PC-3 (cell line): ENCODE data around the gene TMEM131L. TPM values are rescaled to one million over a fixed set of nuclear protein-coding genes. Genes with fewer than 3 reads are reported as not detected.

Experiments
- ATAC-seq: fragments of 200-7000 bp; cut with Tn5 transposase; 2 replicates; pipeline ENCODE4 v1.9.1; 2020; ENCODE audit warnings: mild to moderate bottlenecking, moderate library complexity
- BruUV-seq: library from RNA; stranded (reverse); fragments of 400-500 nt; replicated peaks from 2 replicates; lab custom pipeline; 2021; lab: Mats Ljungman, UMichigan
- CTCF ChIA-PET: fragments of 300-600 bp; sonication (Branson Sonifier 250); formaldehyde crosslinking; loops from one replicate; lab custom pipeline; 2022; ENCODE audit warnings: antibody characterized with exemption; lab: Charles Lee
- POLR2A ChIA-PET: fragments of 300-600 bp; sonication (Branson Sonifier 250); formaldehyde crosslinking; loops from one replicate; lab custom pipeline; 2022; ENCODE audit warnings: antibody characterized with exemption; ENCODE audit not compliant: unreplicated experiment; lab: Charles Lee
- DNase-seq: peaks from one replicate; pipeline ENCODE4 v3.0.0-alpha.2; 2015
- H2AFZ ChIP-seq: fragments of 300-600 bp; sonication (generic); 2 replicates; pipeline ENCODE4 v1.6.0; 2016; ENCODE audit warnings: antibody characterized with exemption, low read length
- H3F3A ChIP-seq: fragments of 300-600 bp; sonication (generic); one replicate; pipeline ENCODE4 v1.6.0; 2017; ENCODE audit warnings: antibody characterized with exemption, low read length, control low read depth, mild to moderate bottlenecking; ENCODE audit not compliant: unreplicated experiment
- H3K27ac ChIP-seq: fragments of 300-600 bp; sonication (generic); 2 replicates; pipeline ENCODE4 v1.5.1; 2016; ENCODE audit warnings: mild to moderate bottlenecking, low read length
- H3K27me3 ChIP-seq: fragments of 300-600 bp; sonication (generic); 2 replicates; pipeline ENCODE4 v1.6.1; 2016; ENCODE audit warnings: low read length, mixed read lengths
- H3K36me3 ChIP-seq: fragments of 300-600 bp; sonication (generic); 2 replicates; pipeline ENCODE4 v1.6.1; 2016; ENCODE audit warnings: low read depth, mixed run types, low read length, mixed read lengths
- H3K4me1 ChIP-seq: fragments of 300-600 bp; sonication (generic); 2 replicates; pipeline ENCODE4 v1.5.1; 2016; ENCODE audit warnings: low read length; ENCODE audit not compliant: insufficient read depth
- H3K4me2 ChIP-seq: fragments of 300-600 bp; sonication (generic); 2 replicates; pipeline ENCODE4 v1.6.0; 2016; ENCODE audit warnings: low read length
- H3K4me3 ChIP-seq: fragments of 300-600 bp; sonication (generic); 2 replicates; pipeline ENCODE4 v1.5.1; 2016; ENCODE audit warnings: mild to moderate bottlenecking, low read length, mixed read lengths
- H3K79me2 ChIP-seq: fragments of 300-600 bp; sonication (generic); 2 replicates; pipeline ENCODE4 v1.6.1; 2017; ENCODE audit warnings: low read length, mixed read lengths
- H3K9ac ChIP-seq: fragments of 300-600 bp; sonication (generic); 2 replicates; pipeline ENCODE4 v1.6.0; 2016; ENCODE audit warnings: mild to moderate bottlenecking, low read length
- H3K9me2 ChIP-seq: fragments of 300-600 bp; sonication (generic); replicated peaks from 2 replicates; pipeline ENCODE4 v1.6.1; 2016; ENCODE audit warnings: mixed run types, low read length, mixed read lengths
- H3K9me3 ChIP-seq: fragments of 300-600 bp; sonication (generic); 2 replicates; pipeline ENCODE4 v1.6.1; 2016; ENCODE audit warnings: low read length, mixed read lengths
- H4K20me1 ChIP-seq: fragments of 300-600 bp; sonication (generic); 2 replicates; pipeline ENCODE4 v1.6.1; 2016; ENCODE audit warnings: low read length, mixed read lengths
- CTCF ChIP-seq: fragments of 300-600 bp; sonication (generic); conservative IDR thresholded peaks from 2 replicates; pipeline ENCODE4 v1.5.1; 2017; ENCODE audit warnings: antibody characterized with exemption, low read depth, mild to moderate bottlenecking, low read length
- EZH2 ChIP-seq: fragments of 300-600 bp; sonication (generic); IDR thresholded peaks from one replicate; pipeline ENCODE4 v1.6.1; 2017; ENCODE audit warnings: antibody characterized with exemption, mild to moderate bottlenecking, low read length; ENCODE audit not compliant: unreplicated experiment
- EZH2phosphoT487 ChIP-seq: fragments of 300-600 bp; sonication (generic); IDR thresholded peaks from 2 replicates; pipeline ENCODE4 v1.6.1; 2018; ENCODE audit warnings: mild to moderate bottlenecking, antibody characterized with exemption, low read length, borderline replicate concordance
- intact Hi-C: fragments of 100-400 bp; cut with micrococcal nuclease; formaldehyde crosslinking; loops from 2 replicates; pipeline ENCODE4 v1.9.0; 2023
- total RNA-seq: library from RNA; depleted of rRNA; stranded (reverse); fragments of >200 nt; gene quantifications from 2 replicates; pipeline ENCODE4 v1.2.3, GENCODE V29; 2014

TMEM131L gene
- total RNA-seq, 1 experiment from 2014 or later = 7.7 TPM

GRCh38 chr4:153549405-153549804 is 83.2 kb downstream of the TMEM131L start:
- no peak for TF ChIP-seq CTCF
- no peak for TF ChIP-seq EZH2phosphoT487
- no TSS peak for BruUV-seq
- Histone ChIP-seq H3K9ac (no peak overlapping the region), H3K27ac (no peak overlapping the region), H3K4me2 (no peak overlapping the region), H3K79me2 (no peaks in the 10 kb centered on the region), H4K20me1 (no peaks in the 10 kb centered on the region), H3K9me2 (no peaks in the 10 kb centered on the region), H3K4me3 (no peak overlapping the region), H3K4me1 (peaks cover 8% of the 10 kb centered on the region), H3F3A (no peaks in the 10 kb centered on the region), H2AFZ (no peak overlapping the region), H3K36me3 (no peaks in the 10 kb centered on the region), H3K27me3 (no peaks in the 10 kb centered on the region), H3K9me3 (no peaks in the 10 kb centered on the region)
- ATAC-seq (no peak), DNase-seq (no peak)
- intact Hi-C loops = no loop called here
- CTCF ChIA-PET = no interaction called here
- POLR2A ChIA-PET = no interaction called here

GRCh38 chr4:153553155-153553818 is 87.1 kb downstream of the TMEM131L start:
- Histone ChIP-seq H3K4me2 (no peak overlapping the region), H4K20me1 (no peaks in the 10 kb centered on the region), H3K9me2 (no peaks in the 10 kb centered on the region), H3K27ac (no peak overlapping the region), H3K27me3 (no peaks in the 10 kb centered on the region), H2AFZ (no peak overlapping the region), H3F3A (no peaks in the 10 kb centered on the region), H3K9me3 (no peaks in the 10 kb centered on the region), H3K4me1 (peaks cover 24% of the 10 kb centered on the region), H3K79me2 (no peaks in the 10 kb centered on the region), H3K9ac (no peak overlapping the region), H3K4me3 (no peak overlapping the region), H3K36me3 (no peaks in the 10 kb centered on the region)
- intact Hi-C loops = loop anchor here (2.0 kb wide), 1 partner anchor 48 kb away; no protein-coding TSS in a partner anchor
- BruUV-seq = no TSS peak
- ATAC-seq (no peak), DNase-seq (no peak)
- TF ChIP-seq EZH2 (no peak), EZH2phosphoT487 (no peak), CTCF (no peak)
- ChIA-PET CTCF (no interaction called here), POLR2A (no interaction called here)

GRCh38 chr4:153553819-153554170 is 87.6 kb downstream of the TMEM131L start:
- intact Hi-C loops = loop anchor here (2.0 kb wide), 1 partner anchor 49 kb away; no protein-coding TSS in a partner anchor
- TF ChIP-seq EZH2 (no peak), CTCF (no peak), EZH2phosphoT487 (no peak)
- Histone ChIP-seq H4K20me1 (no peaks in the 10 kb centered on the region), H3K4me3 (no peak overlapping the region), H3K9me3 (no peaks in the 10 kb centered on the region), H3F3A (no peaks in the 10 kb centered on the region), H3K27me3 (no peaks in the 10 kb centered on the region), H3K27ac (no peak overlapping the region), H3K79me2 (no peaks in the 10 kb centered on the region), H3K36me3 (no peaks in the 10 kb centered on the region), H2AFZ (no peak overlapping the region), H3K9me2 (no peaks in the 10 kb centered on the region), H3K9ac (no peak overlapping the region), H3K4me1 (peaks cover 24% of the 10 kb centered on the region), H3K4me2 (no peak overlapping the region)
- DNase-seq = no peak
- no peak for ATAC-seq
- BruUV-seq = no TSS peak
- ChIA-PET POLR2A (no interaction called here), CTCF (no interaction called here)
